HL-60 (cell line): Measurements from ENCODE around the gene ANKRD44.
"Not testable (repeated sequence)": the region's sequence is repeated elsewhere in the genome, so short reads cannot be mapped to it uniquely, and the experiment has no call there.

Experiments used
- CTCF ChIP-seq: IDR thresholded peaks from one replicate; pipeline ENCODE4 v1.5.1; 2011; ENCODE audit warnings: low read length, control low read depth, inconsistent platforms; ENCODE audit not compliant: insufficient read depth
- GABPA ChIP-seq: IDR thresholded peaks from 2 replicates; pipeline ENCODE4 v1.6.1; 2012; ENCODE audit warnings: low read depth
- POLR2AphosphoS5 ChIP-seq: IDR thresholded peaks from 2 replicates; pipeline ENCODE4 v1.6.1; 2012; ENCODE audit warnings: low read depth
- SPI1 ChIP-seq: IDR thresholded peaks from 2 replicates; pipeline ENCODE4 v1.6.1; 2012; ENCODE audit warnings: low read depth, mild to moderate bottlenecking, borderline replicate concordance
- TF ChIP-seq, protein P1 (sequence below): IDR thresholded peaks from 2 replicates; pipeline ENCODE4 v1.6.1; 2012; ENCODE audit warnings: low read depth; ENCODE audit not compliant: insufficient replicate concordance

- not testable (repeated sequence) for TF ChIP-seq CTCF, GABPA, POLR2AphosphoS5, SPI1
- TF ChIP-seq, protein P1, sequence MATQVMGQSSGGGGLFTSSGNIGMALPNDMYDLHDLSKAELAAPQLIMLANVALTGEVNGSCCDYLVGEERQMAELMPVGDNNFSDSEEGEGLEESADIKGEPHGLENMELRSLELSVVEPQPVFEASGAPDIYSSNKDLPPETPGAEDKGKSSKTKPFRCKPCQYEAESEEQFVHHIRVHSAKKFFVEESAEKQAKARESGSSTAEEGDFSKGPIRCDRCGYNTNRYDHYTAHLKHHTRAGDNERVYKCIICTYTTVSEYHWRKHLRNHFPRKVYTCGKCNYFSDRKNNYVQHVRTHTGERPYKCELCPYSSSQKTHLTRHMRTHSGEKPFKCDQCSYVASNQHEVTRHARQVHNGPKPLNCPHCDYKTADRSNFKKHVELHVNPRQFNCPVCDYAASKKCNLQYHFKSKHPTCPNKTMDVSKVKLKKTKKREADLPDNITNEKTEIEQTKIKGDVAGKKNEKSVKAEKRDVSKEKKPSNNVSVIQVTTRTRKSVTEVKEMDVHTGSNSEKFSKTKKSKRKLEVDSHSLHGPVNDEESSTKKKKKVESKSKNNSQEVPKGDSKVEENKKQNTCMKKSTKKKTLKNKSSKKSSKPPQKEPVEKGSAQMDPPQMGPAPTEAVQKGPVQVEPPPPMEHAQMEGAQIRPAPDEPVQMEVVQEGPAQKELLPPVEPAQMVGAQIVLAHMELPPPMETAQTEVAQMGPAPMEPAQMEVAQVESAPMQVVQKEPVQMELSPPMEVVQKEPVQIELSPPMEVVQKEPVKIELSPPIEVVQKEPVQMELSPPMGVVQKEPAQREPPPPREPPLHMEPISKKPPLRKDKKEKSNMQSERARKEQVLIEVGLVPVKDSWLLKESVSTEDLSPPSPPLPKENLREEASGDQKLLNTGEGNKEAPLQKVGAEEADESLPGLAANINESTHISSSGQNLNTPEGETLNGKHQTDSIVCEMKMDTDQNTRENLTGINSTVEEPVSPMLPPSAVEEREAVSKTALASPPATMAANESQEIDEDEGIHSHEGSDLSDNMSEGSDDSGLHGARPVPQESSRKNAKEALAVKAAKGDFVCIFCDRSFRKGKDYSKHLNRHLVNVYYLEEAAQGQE, result not testable (repeated sequence)
Observed at GRCh38 chr2:197287596-197287932, 23.0 kb downstream of the ANKRD44 start.
